ENCODE results near the gene ATP6V1G2.
"Not testable (repeated sequence)": the region's sequence is repeated elsewhere in the genome, so short reads cannot be mapped to it uniquely, and the experiment has no call there.

The ATP6V1G2 gene

GRCh38 chr6:31498748-31499147 lies 47.7 kb downstream of the ATP6V1G2 start:
- no peak for DNase-seq (ENCODE audit: low read depth, low spot score)
- POLR2A ChIA-PET = interaction anchor here (1.2 kb wide), 1 partner anchor 47 kb away, joined by 3 read pairs; the partner anchor contains the start of gene ATP6V1G2
- H3K4me3 ChIP-seq (ENCODE audit: low read depth, low read length) = peak overlapping the region; percentile 43
- CTCF ChIA-PET = interaction anchor here (1.5 to 3.0 kb wide), 2 partner anchors 48 to 100 kb away, joined by 4 to 19 read pairs; partner anchors contain the start of gene ATP6V1G2
- TF ChIP-seq, protein P1, sequence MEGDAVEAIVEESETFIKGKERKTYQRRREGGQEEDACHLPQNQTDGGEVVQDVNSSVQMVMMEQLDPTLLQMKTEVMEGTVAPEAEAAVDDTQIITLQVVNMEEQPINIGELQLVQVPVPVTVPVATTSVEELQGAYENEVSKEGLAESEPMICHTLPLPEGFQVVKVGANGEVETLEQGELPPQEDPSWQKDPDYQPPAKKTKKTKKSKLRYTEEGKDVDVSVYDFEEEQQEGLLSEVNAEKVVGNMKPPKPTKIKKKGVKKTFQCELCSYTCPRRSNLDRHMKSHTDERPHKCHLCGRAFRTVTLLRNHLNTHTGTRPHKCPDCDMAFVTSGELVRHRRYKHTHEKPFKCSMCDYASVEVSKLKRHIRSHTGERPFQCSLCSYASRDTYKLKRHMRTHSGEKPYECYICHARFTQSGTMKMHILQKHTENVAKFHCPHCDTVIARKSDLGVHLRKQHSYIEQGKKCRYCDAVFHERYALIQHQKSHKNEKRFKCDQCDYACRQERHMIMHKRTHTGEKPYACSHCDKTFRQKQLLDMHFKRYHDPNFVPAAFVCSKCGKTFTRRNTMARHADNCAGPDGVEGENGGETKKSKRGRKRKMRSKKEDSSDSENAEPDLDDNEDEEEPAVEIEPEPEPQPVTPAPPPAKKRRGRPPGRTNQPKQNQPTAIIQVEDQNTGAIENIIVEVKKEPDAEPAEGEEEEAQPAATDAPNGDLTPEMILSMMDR (IDR thresholded peaks at IDR 0.05; ENCODE audit: insufficient read depth, low read length, missing control alignments) = no peak

- DNase-seq (ENCODE audit: low read depth, low spot score) = no peak
- ChIA-PET CTCF (interaction anchor here (0.7 to 3.0 kb wide), 5 partner anchors 19 to 101 kb away, joined by 3 to 19 read pairs (median 4); partner anchors contain the start of gene ATP6V1G2), POLR2A (interaction anchor here (1.2 kb wide), 1 partner anchor 48 kb away, joined by 3 read pairs; the partner anchor contains the start of gene ATP6V1G2)
- peak within 1 kb of the TSS; percentile 73 for H3K4me3 ChIP-seq (ENCODE audit: low read depth, low read length)
- TF ChIP-seq, protein P1 (IDR thresholded peaks at IDR 0.05; ENCODE audit: insufficient read depth, low read length, missing control alignments) = no peak
These were observed 48.6 kb downstream of the ATP6V1G2 start, which contains the start of gene MICB for GRCh38 chr6:31497531-31498476. TSS of gene MICB (plus strand) at chr6:31498145. CDS start at chr6:31498194, 49 bp downstream.

- CTCF ChIA-PET = interaction anchor here (0.6 to 3.0 kb wide), 4 partner anchors 20 to 102 kb away, joined by 3 to 19 read pairs (median 4); partner anchors contain the start of gene ATP6V1G2
- POLR2A ChIA-PET; DNase-seq (ENCODE audit: low read depth, low spot score): not testable (repeated sequence)
- H3K4me3 ChIP-seq (ENCODE audit: low read depth, low read length) = peak overlapping the region; percentile 15; the same call in 1 of the 2 replicates
These were observed 49.6 kb downstream of the ATP6V1G2 start for GRCh38 chr6:31496826-31497225.

GRCh38 chr6:31495580-31495979 lies 50.8 kb downstream of the ATP6V1G2 start:
- TF ChIP-seq, protein P1 (IDR thresholded peaks at IDR 0.05; ENCODE audit: insufficient read depth, low read length, missing control alignments) = no peak
- DNase-seq (ENCODE audit: low read depth, low spot score) = no peak
- CTCF ChIA-PET = interaction anchor here (0.6 to 4.2 kb wide), 8 partner anchors 12 to 1155 kb away, joined by 3 to 99 read pairs (median 3); partner anchors contain the start of gene DDX39B
- POLR2A ChIA-PET = interaction anchor here (0.6 to 2.3 kb wide), 2 partner anchors 34 to 46 kb away, joined by 4 to 13 read pairs; partner anchors contain the start of genes DDX39B and MCCD1
- peak overlapping the region; percentile 70 for H3K4me3 ChIP-seq (ENCODE audit: low read depth, low read length)

Data from AG04449 (cell line).